ENCODE data around the gene TMED10.

The TMED10 gene

GRCh38 chr14:75126121-75126544, 50.3 kb downstream of the TMED10 start:
- peak; percentile 10 for DNase-seq

GRCh38 chr14:75125617-75126016, 50.8 kb downstream of the TMED10 start:
- no peak for DNase-seq

GRCh38 chr14:75123991-75124390, 52.4 kb downstream of the TMED10 start:
- DNase-seq: peak; percentile 46

- no peak for DNase-seq
Observed at GRCh38 chr14:75121552-75121951, 54.9 kb downstream of the TMED10 start.

- DNase-seq: no peak
Observed at GRCh38 chr14:75120541-75121291, 55.7 kb downstream of the TMED10 start.

- DNase-seq: no peak
Observed at GRCh38 chr14:75119056-75119455, 57.4 kb downstream of the TMED10 start.

- DNase-seq: no peak
Observed at GRCh38 chr14:75113932-75114539, 62.4 kb downstream of the TMED10 start.

- DNase-seq: no peak
Observed at GRCh38 chr14:75109877-75110276, 66.5 kb downstream of the TMED10 start.

GRCh38 chr14:75107186-75107585, 69.2 kb downstream of the TMED10 start:
- DNase-seq: no peak

- DNase-seq: no peak
Observed at GRCh38 chr14:75101491-75101890, 74.9 kb downstream of the TMED10 start.

- DNase-seq: no peak
Observed at GRCh38 chr14:75098682-75099081, 77.7 kb downstream of the TMED10 start.

- no peak for DNase-seq
Observed at GRCh38 chr14:75098212-75098611, 78.2 kb downstream of the TMED10 start.

GRCh38 chr14:75096959-75097358, 79.5 kb downstream of the TMED10 start:
- DNase-seq: no peak

- DNase-seq: no peak
Observed at GRCh38 chr14:75095690-75096089, 80.7 kb downstream of the TMED10 start.

GRCh38 chr14:75094896-75095295, 81.5 kb downstream of the TMED10 start:
- DNase-seq: no peak

- no peak for DNase-seq
Observed at GRCh38 chr14:75092698-75093097, 83.7 kb downstream of the TMED10 start.

GRCh38 chr14:75091251-75091650, 85.2 kb downstream of the TMED10 start:
- no peak for DNase-seq

- no peak for DNase-seq
Observed at GRCh38 chr14:75090353-75090752, 86.1 kb downstream of the TMED10 start.

GRCh38 chr14:75088566-75089373, 87.6 kb downstream of the TMED10 start:
- DNase-seq: peak; percentile 62

GRCh38 chr14:75088153-75088552, 88.3 kb downstream of the TMED10 start:
- DNase-seq: no peak

GRCh38 chr14:75084513-75084912, 91.9 kb downstream of the TMED10 start:
- DNase-seq: no peak

GRCh38 chr14:75083271-75083670, 93.1 kb downstream of the TMED10 start:
- DNase-seq: no peak

GRCh38 chr14:75081660-75082229, 94.7 kb downstream of the TMED10 start:
- DNase-seq: no peak
